Measurements from ENCODE around the gene BRIP1. TPM values are rescaled to one million over a fixed set of nuclear protein-coding genes. Genes with fewer than 3 reads are reported as not detected.

Gene BRIP1
- polyA plus RNA-seq, 2 of the 4 experiments (the other 2 are of a cell fraction): 8.0 to 11.5 TPM

- ATAC-seq: no peak
- TF ChIP-seq, protein P1, sequence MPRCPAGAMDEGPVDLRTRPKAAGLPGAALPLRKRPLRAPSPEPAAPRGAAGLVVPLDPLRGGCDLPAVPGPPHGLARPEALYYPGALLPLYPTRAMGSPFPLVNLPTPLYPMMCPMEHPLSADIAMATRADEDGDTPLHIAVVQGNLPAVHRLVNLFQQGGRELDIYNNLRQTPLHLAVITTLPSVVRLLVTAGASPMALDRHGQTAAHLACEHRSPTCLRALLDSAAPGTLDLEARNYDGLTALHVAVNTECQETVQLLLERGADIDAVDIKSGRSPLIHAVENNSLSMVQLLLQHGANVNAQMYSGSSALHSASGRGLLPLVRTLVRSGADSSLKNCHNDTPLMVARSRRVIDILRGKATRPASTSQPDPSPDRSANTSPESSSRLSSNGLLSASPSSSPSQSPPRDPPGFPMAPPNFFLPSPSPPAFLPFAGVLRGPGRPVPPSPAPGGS (IDR thresholded peaks at IDR 0.05): no peak
- peak; percentile 76; the same call in 1 of the 2 replicates for TF ChIP-seq HDAC2 (IDR thresholded peaks at IDR 0.05)
- 0 out of 2 replicates have a peak, but pooled peaks have one; percentile 58 for TF ChIP-seq KDM1A (IDR thresholded peaks at IDR 0.05; ENCODE audit: low read depth)
- TF ChIP-seq, protein P2, sequence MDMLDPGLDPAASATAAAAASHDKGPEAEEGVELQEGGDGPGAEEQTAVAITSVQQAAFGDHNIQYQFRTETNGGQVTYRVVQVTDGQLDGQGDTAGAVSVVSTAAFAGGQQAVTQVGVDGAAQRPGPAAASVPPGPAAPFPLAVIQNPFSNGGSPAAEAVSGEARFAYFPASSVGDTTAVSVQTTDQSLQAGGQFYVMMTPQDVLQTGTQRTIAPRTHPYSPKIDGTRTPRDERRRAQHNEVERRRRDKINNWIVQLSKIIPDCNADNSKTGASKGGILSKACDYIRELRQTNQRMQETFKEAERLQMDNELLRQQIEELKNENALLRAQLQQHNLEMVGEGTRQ (IDR thresholded peaks at IDR 0.05): no peak
- no peak for TF ChIP-seq PBX3 (IDR thresholded peaks at IDR 0.05)
- Histone ChIP-seq H3K4me1 (peaks cover 6% of the 10 kb centered on the region; the same call in 1 of the 3 replicates), H3K4me3 (no peak overlapping the region), H3K27ac (no peak overlapping the region), H3K4me2 (no peak overlapping the region), H3K9me3 (peaks cover 8% of the 10 kb centered on the region; the same call in 2 of the 3 replicates)
- 62% methylated on average over 2 of the region's 2 CpGs for WGBS (ENCODE audit: missing lambda C conversion rate)
- no peak for FAIRE-seq
- DNase-seq (ENCODE audit: low read depth in 1 of 2, low spot score in 1 of 2): no peak
- CTCF ChIA-PET: no interaction called here
- POLR2A ChIA-PET: no interaction called here
Observed at GRCh38 chr17:61761827-61762226, 101.5 kb downstream of the BRIP1 start.

- no peak for DNase-seq (ENCODE audit: low read depth in 1 of 2, low spot score in 1 of 2)
- WGBS (ENCODE audit: missing lambda C conversion rate): 57% methylated on average over 1 of the region's 1 CpG
- Histone ChIP-seq H3K9me3 (peaks cover 8% of the 10 kb centered on the region; the same call in 2 of the 3 replicates), H3K4me3 (no peak overlapping the region), H3K27ac (no peak overlapping the region), H3K4me2 (no peak overlapping the region), H3K4me1 (no peaks in the 10 kb centered on the region)
- ATAC-seq: no peak
- no peak for FAIRE-seq
- ChIA-PET POLR2A (no interaction called here), CTCF (no interaction called here)
- TF ChIP-seq ESRRA (IDR thresholded peaks at IDR 0.05; ENCODE audit: borderline replicate concordance, low read length) (no peak), EHF (CRISPR knock-in tag; IDR thresholded peaks at IDR 0.05) (no peak), HOXA7 (CRISPR knock-in tag; IDR thresholded peaks at IDR 0.05) (no peak), MAFK (IDR thresholded peaks at IDR 0.05; ENCODE audit: partially characterized antibody) (no peak), NR3C1 (IDR thresholded peaks at IDR 0.05) (no peak), POLR2A (IDR thresholded peaks at IDR 0.05; ENCODE audit: low read length) (no peak), PHF8 (IDR thresholded peaks at IDR 0.05; ENCODE audit: borderline replicate concordance, low read depth) (no peak), HOXB13 (CRISPR knock-in tag; IDR thresholded peaks at IDR 0.05; ENCODE audit: low read depth) (no peak), CHD2 (IDR thresholded peaks at IDR 0.05; ENCODE audit: low read length, partially characterized antibody) (no peak), JUNB (IDR thresholded peaks at IDR 0.05) (no peak), FOSB (CRISPR knock-in tag; IDR thresholded peaks at IDR 0.05) (no peak), PBX3 (IDR thresholded peaks at IDR 0.05) (no peak), MYC (IDR thresholded peaks at IDR 0.05; ENCODE audit: borderline replicate concordance, low read length) (no peak), FOXS1 (CRISPR knock-in tag; IDR thresholded peaks at IDR 0.05) (no peak), KDM5A (IDR thresholded peaks at IDR 0.05) (no peak)
- TF ChIP-seq, protein P2 (IDR thresholded peaks at IDR 0.05): no peak
Observed at GRCh38 chr17:61759362-61759761, 104.0 kb downstream of the BRIP1 start.

- POLR2A ChIA-PET: no interaction called here
- Histone ChIP-seq H3K27ac (no peak overlapping the region), H3K4me2 (no peak overlapping the region), H3K4me1 (no peaks in the 10 kb centered on the region), H3K9me3 (peaks cover 8% of the 10 kb centered on the region; the same call in 2 of the 3 replicates), H3K4me3 (no peak overlapping the region)
- WGBS (ENCODE audit: missing lambda C conversion rate): 94% methylated on average over 2 of the region's 2 CpGs
- FAIRE-seq (no peak), ATAC-seq (no peak), DNase-seq (ENCODE audit: low read depth in 1 of 2, low spot score in 1 of 2) (no peak)
- CTCF ChIA-PET: no interaction called here
- no peak for TF ChIP-seq KDM5A (IDR thresholded peaks at IDR 0.05)
- no peak for TF ChIP-seq NFE2L2 (conservative IDR thresholded peaks at IDR 0.05; ENCODE audit: low read length)
- TF ChIP-seq, protein P1 (IDR thresholded peaks at IDR 0.05): no peak
- no peak for TF ChIP-seq KDM1A (IDR thresholded peaks at IDR 0.05; ENCODE audit: low read depth)
- TF ChIP-seq SMC3 (IDR thresholded peaks at IDR 0.05): no peak
- no peak for TF ChIP-seq MAFK (IDR thresholded peaks at IDR 0.05; ENCODE audit: partially characterized antibody)
- TF ChIP-seq HDAC2 (IDR thresholded peaks at IDR 0.05): no peak
- TF ChIP-seq, protein P3, sequence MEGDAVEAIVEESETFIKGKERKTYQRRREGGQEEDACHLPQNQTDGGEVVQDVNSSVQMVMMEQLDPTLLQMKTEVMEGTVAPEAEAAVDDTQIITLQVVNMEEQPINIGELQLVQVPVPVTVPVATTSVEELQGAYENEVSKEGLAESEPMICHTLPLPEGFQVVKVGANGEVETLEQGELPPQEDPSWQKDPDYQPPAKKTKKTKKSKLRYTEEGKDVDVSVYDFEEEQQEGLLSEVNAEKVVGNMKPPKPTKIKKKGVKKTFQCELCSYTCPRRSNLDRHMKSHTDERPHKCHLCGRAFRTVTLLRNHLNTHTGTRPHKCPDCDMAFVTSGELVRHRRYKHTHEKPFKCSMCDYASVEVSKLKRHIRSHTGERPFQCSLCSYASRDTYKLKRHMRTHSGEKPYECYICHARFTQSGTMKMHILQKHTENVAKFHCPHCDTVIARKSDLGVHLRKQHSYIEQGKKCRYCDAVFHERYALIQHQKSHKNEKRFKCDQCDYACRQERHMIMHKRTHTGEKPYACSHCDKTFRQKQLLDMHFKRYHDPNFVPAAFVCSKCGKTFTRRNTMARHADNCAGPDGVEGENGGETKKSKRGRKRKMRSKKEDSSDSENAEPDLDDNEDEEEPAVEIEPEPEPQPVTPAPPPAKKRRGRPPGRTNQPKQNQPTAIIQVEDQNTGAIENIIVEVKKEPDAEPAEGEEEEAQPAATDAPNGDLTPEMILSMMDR (IDR thresholded peaks at IDR 0.05): no peak
- no peak for TF ChIP-seq CHD2 (IDR thresholded peaks at IDR 0.05; ENCODE audit: low read length, partially characterized antibody)
- no peak for TF ChIP-seq HOXB13 (CRISPR knock-in tag; IDR thresholded peaks at IDR 0.05; ENCODE audit: low read depth)
- TF ChIP-seq PBX3 (IDR thresholded peaks at IDR 0.05): no peak
- TF ChIP-seq POLR2AphosphoS2 (conservative IDR thresholded peaks at IDR 0.05; ENCODE audit: low read length): no peak
- TF ChIP-seq RCOR1 (IDR thresholded peaks at IDR 0.05; ENCODE audit: low read depth, low read length): no peak
- no peak for TF ChIP-seq ESRRA (IDR thresholded peaks at IDR 0.05; ENCODE audit: borderline replicate concordance, low read length)
Observed at GRCh38 chr17:61758430-61758829, 104.9 kb downstream of the BRIP1 start.
